PC-9 (cell line): ENCODE results near the gene ANKLE2.

ENCODE experiments used
- EZH2 ChIP-seq: fragments of 200-600 bp; sonication (generic); IDR thresholded peaks from 2 replicates; pipeline ENCODE4 v1.8.0; 2017; ENCODE audit warnings: antibody characterized with exemption, low read depth
- TF ChIP-seq, protein P1 (sequence below): fragments of 200-600 bp; sonication (generic); conservative IDR thresholded peaks from 2 replicates; pipeline ENCODE4 v1.6.1; 2017; ENCODE audit warnings: mixed run types, antibody characterized with exemption, mild to moderate bottlenecking, moderate library complexity

DNA sequence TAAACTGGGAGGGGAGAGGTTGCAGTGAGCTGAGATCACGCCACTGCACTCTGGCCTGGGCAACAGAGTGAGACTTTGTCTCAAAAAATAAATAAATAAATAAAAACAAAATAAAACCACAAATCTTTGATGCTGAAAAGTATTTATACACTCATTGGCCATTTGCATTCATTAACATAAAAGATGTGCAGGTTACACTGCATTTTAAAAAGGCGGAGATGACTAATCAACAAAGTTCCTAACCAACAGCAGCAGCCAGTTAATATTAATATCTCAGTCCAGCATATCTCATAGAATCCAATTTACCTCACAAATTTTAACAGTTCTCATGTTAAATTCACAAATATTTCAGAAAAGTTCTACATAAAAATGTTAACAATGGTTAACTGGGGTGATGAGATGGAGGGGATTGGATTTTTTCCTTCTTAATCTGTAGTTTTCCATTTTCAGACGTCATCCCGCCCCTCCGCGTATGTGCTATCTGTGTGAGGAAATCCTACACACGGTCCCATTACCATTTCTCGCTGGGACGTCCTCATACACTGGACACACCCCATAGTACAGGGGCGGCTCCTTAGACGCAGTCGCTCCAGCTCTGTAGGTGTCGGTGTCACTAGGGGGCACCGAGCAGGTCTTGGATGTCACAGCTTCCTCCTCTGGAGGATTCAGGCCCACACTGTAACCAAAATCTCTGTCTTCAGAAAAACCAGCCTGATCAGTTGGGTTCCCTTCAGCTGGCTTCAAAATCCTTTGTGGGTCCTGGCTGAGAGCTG lies 7.3 kb downstream of the ANKLE2 start:
- TF ChIP-seq, protein P1, sequence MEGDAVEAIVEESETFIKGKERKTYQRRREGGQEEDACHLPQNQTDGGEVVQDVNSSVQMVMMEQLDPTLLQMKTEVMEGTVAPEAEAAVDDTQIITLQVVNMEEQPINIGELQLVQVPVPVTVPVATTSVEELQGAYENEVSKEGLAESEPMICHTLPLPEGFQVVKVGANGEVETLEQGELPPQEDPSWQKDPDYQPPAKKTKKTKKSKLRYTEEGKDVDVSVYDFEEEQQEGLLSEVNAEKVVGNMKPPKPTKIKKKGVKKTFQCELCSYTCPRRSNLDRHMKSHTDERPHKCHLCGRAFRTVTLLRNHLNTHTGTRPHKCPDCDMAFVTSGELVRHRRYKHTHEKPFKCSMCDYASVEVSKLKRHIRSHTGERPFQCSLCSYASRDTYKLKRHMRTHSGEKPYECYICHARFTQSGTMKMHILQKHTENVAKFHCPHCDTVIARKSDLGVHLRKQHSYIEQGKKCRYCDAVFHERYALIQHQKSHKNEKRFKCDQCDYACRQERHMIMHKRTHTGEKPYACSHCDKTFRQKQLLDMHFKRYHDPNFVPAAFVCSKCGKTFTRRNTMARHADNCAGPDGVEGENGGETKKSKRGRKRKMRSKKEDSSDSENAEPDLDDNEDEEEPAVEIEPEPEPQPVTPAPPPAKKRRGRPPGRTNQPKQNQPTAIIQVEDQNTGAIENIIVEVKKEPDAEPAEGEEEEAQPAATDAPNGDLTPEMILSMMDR, result no peak
- TF ChIP-seq EZH2, result no peak
